HFFc6 (cell line): ENCODE measurements around the gene ZNF580. TPM values are rescaled to one million over a fixed set of nuclear protein-coding genes. Genes with fewer than 3 reads are reported as not detected.

Source experiments
- DNase-seq: peaks from one replicate; pipeline ENCODE4 v3.0.0-alpha.2; 2018
- H3K27ac Mint-ChIP-seq: 2 replicates; pipeline ENCODE4 v1.8.0; 2020; ENCODE audit warnings: mild to moderate bottlenecking, mixed read lengths
- H3K27me3 Mint-ChIP-seq: 2 replicates; pipeline ENCODE4 v1.8.0; 2021; ENCODE audit warnings: mild to moderate bottlenecking, moderate library complexity, mixed read lengths; ENCODE audit not compliant: insufficient read depth
- H3K36me3 Mint-ChIP-seq: 2 replicates; pipeline ENCODE4 v1.8.0; 2021; ENCODE audit warnings: low read depth, mixed read lengths
- H3K4me1 Mint-ChIP-seq: 2 replicates; pipeline ENCODE4 v1.8.0; 2020; ENCODE audit warnings: low read depth, mixed read lengths
- H3K4me3 Mint-ChIP-seq: 2 replicates; pipeline ENCODE4 v1.8.0; 2020; ENCODE audit warnings: mild to moderate bottlenecking, moderate library complexity, mixed read lengths
- H3K9me3 Mint-ChIP-seq: 2 replicates; pipeline ENCODE4 v1.8.0; 2020; ENCODE audit warnings: mild to moderate bottlenecking, mixed read lengths
- total RNA-seq, 6 experiments: library from RNA; stranded (reverse); fragmentation: NEBNext Ultra II Directional; extraction: Animal tissue kit (Norgen Biotek cat#: 25700); gene quantifications; 2 replicates in 1 of 6; 3 replicates in 5 of 6; pipeline ENCODE4 v1.2.3, GENCODE V29; 2021
- TF ChIP-seq, protein P1 (sequence below): fragments of 200-600 bp; sonication (generic); IDR thresholded peaks from 2 replicates; pipeline ENCODE4 v1.5.0; 2021; ENCODE audit warnings: antibody characterized with exemption, mild to moderate bottlenecking

ZNF580 gene
- total RNA-seq, 6 experiments from 2014 or later = 51.0 to 60.5 (median 57.7) TPM

DNA sequence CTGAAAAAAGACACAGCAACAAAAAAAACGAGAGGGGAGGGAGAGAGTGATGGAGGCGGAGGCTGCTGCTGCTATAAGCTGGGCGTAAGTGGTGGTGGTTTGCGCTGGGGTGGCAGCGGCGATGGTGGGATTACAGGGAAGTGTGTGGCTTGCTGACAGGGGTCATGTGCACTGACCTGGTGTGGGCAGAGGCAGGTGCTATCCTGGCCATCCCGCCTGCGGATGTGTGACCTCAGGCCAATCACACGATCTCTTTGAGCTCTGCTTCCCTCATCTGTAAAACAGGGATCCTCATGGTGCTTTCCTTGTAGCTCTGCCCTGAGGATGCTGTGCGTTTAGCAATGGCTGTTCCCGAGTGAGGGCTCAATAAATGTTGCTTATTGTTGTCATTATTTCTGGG lies 3.3 kb upstream of the ZNF580 start:
- no peaks in the 10 kb centered on the region for H3K9me3 Mint-ChIP-seq
- peaks cover 42% of the 10 kb centered on the region for H3K36me3 Mint-ChIP-seq
- H3K27me3 Mint-ChIP-seq = peaks cover 9% of the 10 kb centered on the region
- DNase-seq = no peak
- H3K4me1 Mint-ChIP-seq = peaks cover 68% of the 10 kb centered on the region
- no peak overlapping the region; the same call in 1 of the 2 replicates for H3K4me3 Mint-ChIP-seq
- TF ChIP-seq, protein P1, sequence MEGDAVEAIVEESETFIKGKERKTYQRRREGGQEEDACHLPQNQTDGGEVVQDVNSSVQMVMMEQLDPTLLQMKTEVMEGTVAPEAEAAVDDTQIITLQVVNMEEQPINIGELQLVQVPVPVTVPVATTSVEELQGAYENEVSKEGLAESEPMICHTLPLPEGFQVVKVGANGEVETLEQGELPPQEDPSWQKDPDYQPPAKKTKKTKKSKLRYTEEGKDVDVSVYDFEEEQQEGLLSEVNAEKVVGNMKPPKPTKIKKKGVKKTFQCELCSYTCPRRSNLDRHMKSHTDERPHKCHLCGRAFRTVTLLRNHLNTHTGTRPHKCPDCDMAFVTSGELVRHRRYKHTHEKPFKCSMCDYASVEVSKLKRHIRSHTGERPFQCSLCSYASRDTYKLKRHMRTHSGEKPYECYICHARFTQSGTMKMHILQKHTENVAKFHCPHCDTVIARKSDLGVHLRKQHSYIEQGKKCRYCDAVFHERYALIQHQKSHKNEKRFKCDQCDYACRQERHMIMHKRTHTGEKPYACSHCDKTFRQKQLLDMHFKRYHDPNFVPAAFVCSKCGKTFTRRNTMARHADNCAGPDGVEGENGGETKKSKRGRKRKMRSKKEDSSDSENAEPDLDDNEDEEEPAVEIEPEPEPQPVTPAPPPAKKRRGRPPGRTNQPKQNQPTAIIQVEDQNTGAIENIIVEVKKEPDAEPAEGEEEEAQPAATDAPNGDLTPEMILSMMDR = no peak
- H3K27ac Mint-ChIP-seq = peak overlapping the region; percentile 75; the same call in 1 of the 2 replicates

DNA sequence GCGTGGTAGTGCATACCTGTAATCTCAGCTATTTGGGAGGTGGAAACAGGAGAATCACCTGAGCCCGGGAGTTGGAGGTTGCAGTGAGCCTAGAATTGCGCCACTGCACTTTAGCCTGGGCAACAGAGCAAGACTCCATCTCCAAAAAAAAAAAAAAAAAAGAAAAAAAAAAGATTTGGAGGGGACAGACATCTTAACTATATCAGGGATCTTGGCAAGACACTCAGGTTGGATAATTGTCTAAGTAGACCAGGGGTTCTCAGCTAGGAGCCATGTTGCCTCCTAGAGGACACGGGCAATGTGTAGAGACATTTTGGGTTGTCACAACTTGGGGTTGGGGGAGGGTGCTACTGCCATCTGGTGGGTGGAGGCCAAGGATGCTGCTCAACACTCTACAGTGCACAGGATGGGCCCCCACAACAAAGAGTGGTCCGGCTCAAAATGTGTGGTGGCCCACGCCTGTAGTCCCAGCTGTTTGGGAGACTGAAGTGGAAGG lies 1.9 kb upstream of the ZNF580 start:
- Mint-ChIP-seq H3K4me3 (peak overlapping the region; percentile 32; the same call in 1 of the 2 replicates), H3K9me3 (no peaks in the 10 kb centered on the region), H3K27me3 (peaks cover 14% of the 10 kb centered on the region), H3K27ac (peak overlapping the region; percentile 56), H3K4me1 (peaks cover 71% of the 10 kb centered on the region), H3K36me3 (peaks cover 49% of the 10 kb centered on the region)
- TF ChIP-seq, protein P1 = peak; percentile 73
- peak; percentile 24 for DNase-seq

DNA sequence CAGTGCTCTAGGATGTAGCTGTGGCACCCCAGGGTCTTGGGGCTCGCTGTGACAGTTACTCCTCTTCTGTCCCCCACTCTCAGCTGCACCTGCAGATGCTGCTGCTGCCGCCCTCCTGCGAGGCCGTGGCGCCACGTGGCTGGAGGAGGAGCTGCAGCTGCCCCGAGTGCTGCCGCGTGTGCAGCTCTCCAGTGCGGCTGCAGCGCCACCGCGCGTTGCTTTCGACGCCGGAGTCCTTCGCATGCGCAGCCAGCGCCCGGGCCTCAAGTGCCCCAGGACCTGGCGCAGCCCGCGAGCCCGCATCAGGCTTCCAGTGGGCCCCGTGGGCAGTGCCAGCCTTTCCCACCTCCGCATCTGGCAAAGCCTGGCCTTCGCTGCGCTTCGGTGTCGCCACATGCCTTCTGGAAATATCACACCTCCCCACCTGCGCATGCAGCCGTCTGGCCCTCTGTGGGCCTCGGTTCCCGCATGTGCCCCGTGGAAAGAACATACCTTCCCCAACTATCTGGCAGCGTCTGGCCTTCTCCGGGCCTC lies 692 bp upstream of the ZNF580 start:
- DNase-seq = peak; percentile 19
- TF ChIP-seq, protein P1 = peak; percentile 67
- no peaks in the 10 kb centered on the region for H3K9me3 Mint-ChIP-seq
- peak overlapping the region; percentile 94 for H3K27ac Mint-ChIP-seq
- peaks cover 9% of the 10 kb centered on the region for H3K27me3 Mint-ChIP-seq
- peaks cover 64% of the 10 kb centered on the region for H3K4me1 Mint-ChIP-seq
- peak overlapping the region; percentile 87 for H3K4me3 Mint-ChIP-seq
- peaks cover 44% of the 10 kb centered on the region for H3K36me3 Mint-ChIP-seq

DNA sequence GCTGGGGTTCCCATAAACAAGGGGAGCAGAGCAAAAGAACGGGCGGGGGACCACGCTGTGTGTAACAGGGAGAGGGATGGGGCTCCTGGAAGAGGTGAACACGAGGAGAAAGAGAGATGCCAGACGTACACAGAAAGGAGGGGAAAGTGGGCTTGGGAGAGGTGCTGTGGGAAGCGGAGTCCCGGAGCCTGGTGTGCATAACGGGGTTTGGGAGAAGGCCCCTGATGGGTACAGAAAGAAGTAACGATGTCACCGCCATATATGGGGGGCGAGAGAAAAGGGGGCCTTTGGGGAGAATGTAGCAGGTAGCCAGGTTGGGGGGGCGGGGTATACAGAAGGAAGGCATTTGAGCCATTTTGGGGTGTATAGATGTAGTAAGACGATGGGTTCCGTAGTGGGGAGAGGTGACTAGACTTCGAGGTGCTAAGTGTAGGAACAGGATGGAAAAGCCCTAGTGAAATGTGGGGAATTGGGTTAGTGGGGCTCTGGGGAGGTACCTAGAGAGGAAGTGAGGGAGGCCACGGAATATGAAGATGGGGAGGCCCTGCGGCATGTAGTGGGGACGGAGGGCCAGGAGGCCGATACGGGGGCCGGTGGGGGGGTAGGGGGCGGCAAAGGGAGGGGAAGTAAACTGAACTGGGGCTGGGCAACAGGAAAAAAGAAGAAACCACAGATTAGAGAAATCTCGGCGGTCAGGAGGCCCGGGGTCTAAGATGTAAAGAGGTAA lies 787 bp downstream of the ZNF580 start:
- TF ChIP-seq, protein P1 = no peak
- H3K36me3 Mint-ChIP-seq = peaks cover 36% of the 10 kb centered on the region
- no peak for DNase-seq
- peak overlapping the region; percentile 94 for H3K4me3 Mint-ChIP-seq
- peak overlapping the region; percentile 87 for H3K27ac Mint-ChIP-seq
- no peaks in the 10 kb centered on the region for H3K9me3 Mint-ChIP-seq
- H3K4me1 Mint-ChIP-seq = peaks cover 54% of the 10 kb centered on the region
- H3K27me3 Mint-ChIP-seq = peaks cover 9% of the 10 kb centered on the region

DNA sequence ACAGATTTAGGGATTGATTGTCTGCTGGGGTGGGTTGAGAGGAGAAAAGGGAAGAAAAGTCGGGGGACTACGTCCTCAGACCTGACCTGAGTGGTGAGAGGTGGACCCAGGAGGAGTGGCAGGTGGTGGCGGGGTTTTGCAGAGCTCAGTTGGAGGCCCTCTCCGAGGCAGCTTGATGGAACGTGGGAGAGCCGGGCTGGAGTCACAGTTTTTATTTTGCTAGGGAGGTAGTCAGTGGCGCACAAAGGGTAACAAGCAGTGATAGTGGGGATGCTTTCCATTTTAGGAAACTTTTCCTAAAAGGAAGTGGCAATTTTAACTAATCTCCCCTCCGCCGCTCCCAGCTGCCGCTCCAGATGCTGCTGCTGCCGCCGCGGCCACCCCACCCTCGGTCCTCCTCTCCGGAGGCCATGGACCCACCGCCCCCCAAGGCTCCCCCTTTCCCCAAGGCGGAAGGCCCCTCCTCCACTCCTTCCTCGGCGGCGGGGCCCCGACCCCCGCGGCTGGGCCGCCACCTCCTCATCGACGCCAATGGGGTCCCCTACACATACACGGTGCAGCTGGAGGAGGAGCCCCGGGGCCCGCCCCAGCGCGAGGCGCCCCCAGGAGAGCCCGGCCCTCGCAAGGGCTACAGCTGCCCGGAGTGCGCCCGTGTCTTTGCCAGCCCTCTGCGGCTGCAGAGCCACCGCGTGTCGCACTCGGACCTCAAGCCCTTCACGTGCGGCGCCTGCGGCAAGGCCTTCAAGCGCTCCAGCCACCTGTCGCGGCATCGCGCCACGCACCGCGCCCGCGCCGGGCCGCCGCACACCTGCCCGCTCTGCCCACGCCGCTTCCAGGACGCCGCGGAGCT lies 1.6 kb downstream of the ZNF580 start:
- peaks cover 9% of the 10 kb centered on the region for H3K27me3 Mint-ChIP-seq
- H3K9me3 Mint-ChIP-seq = no peaks in the 10 kb centered on the region
- H3K4me3 Mint-ChIP-seq = peak overlapping the region; percentile 94
- H3K4me1 Mint-ChIP-seq = peaks cover 53% of the 10 kb centered on the region
- H3K27ac Mint-ChIP-seq = peak overlapping the region; percentile 97
- TF ChIP-seq, protein P1 = no peak
- H3K36me3 Mint-ChIP-seq = peaks cover 31% of the 10 kb centered on the region
- no peak for DNase-seq
